OCI-LY1 (cell line): Measurements from ENCODE around the gene ZSWIM5.

Experiments used
- EZH2 ChIP-seq: fragments of 200-600 bp; sonication (generic), shearing (Covaris generic); IDR thresholded peaks from 2 replicates; pipeline ENCODE4 v1.8.0; 2017; ENCODE audit warnings: borderline replicate concordance, mixed run types, mild to moderate bottlenecking, antibody characterized with exemption, low read length, moderate library complexity, mixed read lengths
- TF ChIP-seq, protein P1 (sequence below): fragments of 200-600 bp; sonication (generic), shearing (Covaris generic); IDR thresholded peaks from 2 replicates; pipeline ENCODE4 v1.5.1; 2017; ENCODE audit warnings: mild to moderate bottlenecking, antibody characterized with exemption, low read length, moderate library complexity, mixed read lengths

DNA sequence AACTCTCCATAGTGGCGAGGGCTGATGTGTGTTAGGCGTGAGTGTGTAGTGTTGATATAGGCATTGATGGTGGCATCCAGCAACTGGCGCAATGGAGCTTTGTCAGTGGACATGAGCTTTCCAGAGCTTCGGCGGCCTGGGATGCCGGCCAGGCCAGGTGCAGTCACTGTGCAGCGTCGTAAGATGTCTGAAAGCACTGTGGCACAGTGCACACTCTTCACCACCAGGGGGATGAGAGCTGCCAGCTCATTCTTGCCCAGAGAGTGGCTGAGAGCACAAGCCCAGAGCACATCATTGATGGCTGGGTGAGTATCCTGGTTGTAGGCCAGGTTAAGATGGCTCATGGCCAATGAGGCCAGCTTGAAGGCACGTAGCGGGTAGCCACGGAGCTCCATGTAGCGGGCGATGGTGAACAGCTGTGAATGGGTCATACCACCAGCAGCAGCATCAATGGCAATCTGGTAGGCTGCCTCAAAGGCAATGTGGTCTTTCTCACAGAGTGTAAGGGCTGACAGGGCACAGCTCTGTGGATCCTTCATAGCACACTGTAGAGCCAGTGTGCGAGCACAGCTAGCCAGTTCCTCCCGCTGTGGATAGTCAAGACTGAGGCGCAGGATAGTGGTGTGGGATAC, 187.7 kb downstream of the ZSWIM5 start:
- TF ChIP-seq, protein P1, sequence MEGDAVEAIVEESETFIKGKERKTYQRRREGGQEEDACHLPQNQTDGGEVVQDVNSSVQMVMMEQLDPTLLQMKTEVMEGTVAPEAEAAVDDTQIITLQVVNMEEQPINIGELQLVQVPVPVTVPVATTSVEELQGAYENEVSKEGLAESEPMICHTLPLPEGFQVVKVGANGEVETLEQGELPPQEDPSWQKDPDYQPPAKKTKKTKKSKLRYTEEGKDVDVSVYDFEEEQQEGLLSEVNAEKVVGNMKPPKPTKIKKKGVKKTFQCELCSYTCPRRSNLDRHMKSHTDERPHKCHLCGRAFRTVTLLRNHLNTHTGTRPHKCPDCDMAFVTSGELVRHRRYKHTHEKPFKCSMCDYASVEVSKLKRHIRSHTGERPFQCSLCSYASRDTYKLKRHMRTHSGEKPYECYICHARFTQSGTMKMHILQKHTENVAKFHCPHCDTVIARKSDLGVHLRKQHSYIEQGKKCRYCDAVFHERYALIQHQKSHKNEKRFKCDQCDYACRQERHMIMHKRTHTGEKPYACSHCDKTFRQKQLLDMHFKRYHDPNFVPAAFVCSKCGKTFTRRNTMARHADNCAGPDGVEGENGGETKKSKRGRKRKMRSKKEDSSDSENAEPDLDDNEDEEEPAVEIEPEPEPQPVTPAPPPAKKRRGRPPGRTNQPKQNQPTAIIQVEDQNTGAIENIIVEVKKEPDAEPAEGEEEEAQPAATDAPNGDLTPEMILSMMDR, result peak; percentile 87
- no peak for TF ChIP-seq EZH2
